Mononuclear cell (primary cell): ENCODE data around the gene RLF. TPM values are rescaled to one million over a fixed set of nuclear protein-coding genes. Genes with fewer than 3 reads are reported as not detected.

Experiments
- H3K27me3 ChIP-seq: 2 replicates; pipeline ENCODE4 v1.6.0; 2011; ENCODE audit warnings: low read length, control low read depth; ENCODE audit not compliant: insufficient read depth
- H3K4me1 ChIP-seq: 2 replicates; pipeline ENCODE4 v1.5.1; 2011; ENCODE audit warnings: mild to moderate bottlenecking, low read length, control low read depth; ENCODE audit not compliant: insufficient read depth
- H3K4me3 ChIP-seq: 2 replicates; pipeline ENCODE4 v1.5.1; 2011; ENCODE audit warnings: mild to moderate bottlenecking, low read length, moderate library complexity
- H3K9me3 ChIP-seq: 2 replicates; pipeline ENCODE4 v1.5.1; 2011; ENCODE audit warnings: low read depth, mild to moderate bottlenecking, control low read depth, low read length
- total RNA-seq: library from RNA; depleted of rRNA; stranded (reverse); fragments of >200 nt; gene quantifications from one replicate; pipeline ENCODE4 v1.2.3, GENCODE V29; 2012

RLF gene, protein sequence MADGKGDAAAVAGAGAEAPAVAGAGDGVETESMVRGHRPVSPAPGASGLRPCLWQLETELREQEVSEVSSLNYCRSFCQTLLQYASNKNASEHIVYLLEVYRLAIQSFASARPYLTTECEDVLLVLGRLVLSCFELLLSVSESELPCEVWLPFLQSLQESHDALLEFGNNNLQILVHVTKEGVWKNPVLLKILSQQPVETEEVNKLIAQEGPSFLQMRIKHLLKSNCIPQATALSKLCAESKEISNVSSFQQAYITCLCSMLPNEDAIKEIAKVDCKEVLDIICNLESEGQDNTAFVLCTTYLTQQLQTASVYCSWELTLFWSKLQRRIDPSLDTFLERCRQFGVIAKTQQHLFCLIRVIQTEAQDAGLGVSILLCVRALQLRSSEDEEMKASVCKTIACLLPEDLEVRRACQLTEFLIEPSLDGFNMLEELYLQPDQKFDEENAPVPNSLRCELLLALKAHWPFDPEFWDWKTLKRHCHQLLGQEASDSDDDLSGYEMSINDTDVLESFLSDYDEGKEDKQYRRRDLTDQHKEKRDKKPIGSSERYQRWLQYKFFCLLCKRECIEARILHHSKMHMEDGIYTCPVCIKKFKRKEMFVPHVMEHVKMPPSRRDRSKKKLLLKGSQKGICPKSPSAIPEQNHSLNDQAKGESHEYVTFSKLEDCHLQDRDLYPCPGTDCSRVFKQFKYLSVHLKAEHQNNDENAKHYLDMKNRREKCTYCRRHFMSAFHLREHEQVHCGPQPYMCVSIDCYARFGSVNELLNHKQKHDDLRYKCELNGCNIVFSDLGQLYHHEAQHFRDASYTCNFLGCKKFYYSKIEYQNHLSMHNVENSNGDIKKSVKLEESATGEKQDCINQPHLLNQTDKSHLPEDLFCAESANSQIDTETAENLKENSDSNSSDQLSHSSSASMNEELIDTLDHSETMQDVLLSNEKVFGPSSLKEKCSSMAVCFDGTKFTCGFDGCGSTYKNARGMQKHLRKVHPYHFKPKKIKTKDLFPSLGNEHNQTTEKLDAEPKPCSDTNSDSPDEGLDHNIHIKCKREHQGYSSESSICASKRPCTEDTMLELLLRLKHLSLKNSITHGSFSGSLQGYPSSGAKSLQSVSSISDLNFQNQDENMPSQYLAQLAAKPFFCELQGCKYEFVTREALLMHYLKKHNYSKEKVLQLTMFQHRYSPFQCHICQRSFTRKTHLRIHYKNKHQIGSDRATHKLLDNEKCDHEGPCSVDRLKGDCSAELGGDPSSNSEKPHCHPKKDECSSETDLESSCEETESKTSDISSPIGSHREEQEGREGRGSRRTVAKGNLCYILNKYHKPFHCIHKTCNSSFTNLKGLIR (N-terminal part only)
- 76.4 TPM for total RNA-seq

DNA sequence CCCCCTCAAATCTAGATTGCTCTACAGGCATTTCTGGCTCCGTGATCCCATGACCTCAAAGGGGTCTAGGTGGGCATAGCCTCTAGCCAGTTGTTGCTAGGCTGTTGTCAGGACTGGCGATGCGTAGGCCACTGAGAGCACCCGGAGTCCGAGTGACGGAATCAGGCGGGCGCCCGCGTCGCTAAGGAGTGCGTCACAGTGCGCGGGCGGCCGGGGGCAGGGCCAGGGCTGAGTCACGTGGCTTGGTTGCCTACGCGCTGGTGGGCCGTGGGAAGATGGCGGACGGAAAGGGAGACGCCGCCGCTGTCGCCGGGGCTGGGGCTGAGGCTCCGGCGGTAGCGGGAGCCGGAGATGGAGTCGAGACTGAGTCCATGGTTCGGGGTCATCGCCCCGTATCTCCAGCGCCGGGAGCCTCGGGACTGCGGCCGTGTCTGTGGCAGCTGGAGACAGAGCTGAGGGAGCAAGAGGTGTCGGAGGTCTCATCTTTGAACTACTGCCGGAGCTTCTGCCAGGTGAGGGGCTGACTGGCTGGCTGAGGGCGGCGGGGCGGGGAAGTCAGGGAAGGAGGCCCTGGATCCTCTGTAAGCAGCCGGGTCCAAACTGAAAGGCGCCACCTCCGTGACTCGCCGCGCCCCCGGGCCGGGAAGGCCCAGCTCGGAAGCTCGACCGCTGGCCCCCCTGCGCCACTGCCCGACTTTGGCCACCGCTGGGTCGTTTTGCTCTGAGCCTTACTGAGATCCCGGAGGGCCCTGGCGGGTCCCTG, at the start of gene RLF:
RLF (plus strand) TSS at position 263 of the 763 bp plus-strand sequence; CDS start at position 276, 13 bp downstream.
- H3K27me3 ChIP-seq: no peaks in the 10 kb centered on the region
- no peaks in the 10 kb centered on the region for H3K9me3 ChIP-seq
- peaks cover 33% of the 10 kb centered on the region for H3K4me1 ChIP-seq
- H3K4me3 ChIP-seq: peak within 1 kb of the TSS; percentile 95

DNA sequence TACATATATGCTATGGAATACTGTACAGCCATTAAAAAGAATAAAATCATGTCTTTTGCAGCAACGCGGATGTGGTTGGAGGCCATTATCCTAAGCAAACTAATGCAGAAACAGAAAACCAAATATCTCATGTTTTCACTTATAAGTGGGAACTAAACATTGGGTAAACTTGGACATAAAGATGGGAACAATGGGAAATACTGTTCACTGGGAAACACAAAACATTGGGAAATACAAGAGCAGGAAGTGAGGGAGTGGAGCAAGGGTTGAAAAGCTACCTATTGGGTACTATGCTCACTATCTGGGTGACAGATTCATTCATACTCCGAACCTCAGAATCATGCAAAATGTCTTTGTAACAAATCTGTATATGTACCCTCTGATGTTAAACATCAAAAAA, 46.8 kb upstream of the RLF start:
- Histone ChIP-seq H3K27me3 (no peaks in the 10 kb centered on the region), H3K4me3 (no peak overlapping the region), H3K9me3 (peaks cover 6% of the 10 kb centered on the region), H3K4me1 (no peaks in the 10 kb centered on the region)

DNA sequence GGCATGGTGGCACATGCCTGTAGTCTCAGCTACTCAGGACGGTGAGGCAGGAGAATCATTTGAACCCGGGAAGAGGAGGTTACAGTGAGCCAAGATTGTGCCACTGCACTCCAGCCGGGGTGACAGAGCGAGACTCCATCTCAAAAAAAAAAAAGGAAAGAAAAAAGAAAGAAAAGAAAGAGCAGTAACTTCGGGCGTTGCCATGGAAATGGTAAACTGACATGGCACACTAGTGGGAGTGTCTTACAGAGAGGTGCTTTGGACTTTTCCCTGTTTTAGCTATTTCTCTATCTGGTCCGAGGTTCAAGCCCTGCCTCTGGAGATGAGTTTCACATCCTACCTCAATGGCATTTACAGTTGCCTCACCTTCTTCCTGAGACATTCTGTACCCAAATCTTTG, 41.1 kb upstream of the RLF start:
- no peaks in the 10 kb centered on the region for H3K9me3 ChIP-seq
- H3K4me3 ChIP-seq: no peak overlapping the region
- H3K4me1 ChIP-seq: no peaks in the 10 kb centered on the region
- no peaks in the 10 kb centered on the region for H3K27me3 ChIP-seq

DNA sequence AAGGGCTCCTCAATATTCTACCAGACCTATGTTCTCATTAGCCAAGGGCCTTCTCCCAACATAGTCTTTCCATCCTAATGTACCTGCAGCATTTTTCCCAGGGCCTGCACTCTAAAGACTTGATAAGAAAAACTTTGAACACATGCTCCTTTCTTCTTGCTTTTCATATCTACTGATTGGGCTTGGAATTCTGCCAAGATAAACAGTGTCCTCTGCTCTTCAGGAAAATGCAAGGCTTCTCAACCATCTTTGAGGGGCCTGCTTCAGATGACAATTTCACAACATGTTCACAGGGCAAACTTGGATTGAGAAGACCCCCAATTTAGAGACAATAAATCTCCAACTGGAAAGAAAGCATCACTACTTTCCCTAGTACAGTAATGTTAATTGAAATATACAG, 38.3 kb upstream of the RLF start:
- H3K9me3 ChIP-seq: no peaks in the 10 kb centered on the region
- H3K27me3 ChIP-seq: no peaks in the 10 kb centered on the region
- H3K4me3 ChIP-seq: no peak overlapping the region
- no peaks in the 10 kb centered on the region for H3K4me1 ChIP-seq

DNA sequence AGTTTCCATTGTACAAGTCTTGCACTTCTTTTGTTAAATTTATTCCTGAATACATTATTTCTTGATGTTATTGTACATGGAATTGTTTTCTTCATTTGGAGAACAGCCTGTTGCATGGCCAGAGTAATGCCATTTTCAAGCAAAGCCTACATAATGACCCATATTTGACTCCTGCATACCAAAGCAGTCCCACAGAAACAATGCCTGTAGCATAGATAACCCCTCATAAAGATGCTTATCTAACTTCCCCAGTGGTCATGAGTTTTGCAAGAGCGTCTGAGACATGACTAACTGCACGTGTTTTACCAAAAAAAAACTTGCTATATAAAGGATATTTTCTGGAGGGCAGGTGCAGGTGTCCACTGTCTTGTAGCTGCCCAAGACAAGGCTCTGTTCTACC, 30.3 kb upstream of the RLF start:
- Histone ChIP-seq H3K4me3 (no peak overlapping the region), H3K4me1 (no peaks in the 10 kb centered on the region), H3K27me3 (no peaks in the 10 kb centered on the region), H3K9me3 (no peaks in the 10 kb centered on the region)

DNA sequence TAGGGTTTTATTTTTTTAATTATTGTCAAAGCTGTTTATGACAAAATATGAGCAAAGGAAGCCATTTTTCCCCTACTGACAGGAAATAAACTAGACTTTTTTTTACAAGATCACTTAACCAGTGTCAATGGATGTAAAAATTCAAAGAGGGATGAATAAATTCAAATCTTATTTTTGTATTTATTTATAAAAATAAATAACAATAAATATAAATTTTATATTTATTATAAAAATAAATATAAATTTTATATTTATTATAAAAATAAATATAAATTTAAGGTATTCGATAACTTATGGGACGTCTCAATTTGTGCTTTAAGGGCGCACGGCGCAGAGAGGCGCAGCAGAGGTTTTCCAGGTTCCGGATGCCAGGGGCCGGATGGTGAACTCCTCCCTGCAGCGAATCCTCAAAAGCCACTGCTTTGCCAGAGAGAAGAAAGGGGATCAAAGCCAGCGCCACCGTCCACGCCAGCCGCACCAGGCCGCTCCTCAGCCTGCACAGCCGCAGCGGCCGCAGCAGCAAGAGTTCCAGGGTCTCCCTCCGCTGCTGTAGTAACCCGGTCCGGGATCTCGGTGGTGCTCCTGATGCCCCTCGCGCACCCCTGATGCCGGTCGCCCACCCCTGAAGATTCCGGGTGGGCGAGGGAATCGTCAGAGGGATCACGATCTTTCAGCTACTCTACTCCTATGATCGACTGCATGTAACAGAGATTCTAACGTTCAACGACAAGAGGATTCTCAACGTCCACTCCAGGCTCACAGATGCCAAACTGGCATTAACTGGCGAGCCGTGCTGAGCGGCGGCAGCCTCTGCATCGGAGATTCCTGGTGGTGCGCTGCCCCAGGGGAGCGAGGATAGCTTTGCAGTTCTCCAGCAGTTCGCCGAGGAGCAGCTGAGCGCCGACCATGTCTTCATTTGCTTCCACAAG, 28.5 kb upstream of the RLF start:
- Histone ChIP-seq H3K27me3 (no peaks in the 10 kb centered on the region), H3K9me3 (no peaks in the 10 kb centered on the region), H3K4me3 (no peak overlapping the region), H3K4me1 (no peaks in the 10 kb centered on the region)

DNA sequence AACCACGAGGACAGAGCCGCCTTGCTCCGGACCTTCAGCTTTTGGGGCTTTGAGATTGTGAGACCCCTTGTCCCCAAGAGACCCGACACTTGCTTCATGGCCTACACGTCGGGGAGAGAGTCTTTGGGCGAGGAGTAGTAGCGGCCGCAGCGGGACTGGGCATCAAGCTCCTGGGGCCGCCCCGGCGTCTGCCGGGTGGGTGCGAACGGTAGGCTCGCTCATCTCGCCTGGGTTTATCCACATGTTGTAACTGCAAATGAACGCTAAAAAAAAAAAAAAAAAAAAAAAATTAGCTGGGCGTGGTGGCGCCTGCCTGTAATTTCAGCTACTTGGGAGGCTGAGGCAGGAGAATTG, 27.9 kb upstream of the RLF start:
- no peaks in the 10 kb centered on the region for H3K4me1 ChIP-seq
- H3K9me3 ChIP-seq: no peaks in the 10 kb centered on the region
- H3K4me3 ChIP-seq: no peak overlapping the region
- no peaks in the 10 kb centered on the region for H3K27me3 ChIP-seq

DNA sequence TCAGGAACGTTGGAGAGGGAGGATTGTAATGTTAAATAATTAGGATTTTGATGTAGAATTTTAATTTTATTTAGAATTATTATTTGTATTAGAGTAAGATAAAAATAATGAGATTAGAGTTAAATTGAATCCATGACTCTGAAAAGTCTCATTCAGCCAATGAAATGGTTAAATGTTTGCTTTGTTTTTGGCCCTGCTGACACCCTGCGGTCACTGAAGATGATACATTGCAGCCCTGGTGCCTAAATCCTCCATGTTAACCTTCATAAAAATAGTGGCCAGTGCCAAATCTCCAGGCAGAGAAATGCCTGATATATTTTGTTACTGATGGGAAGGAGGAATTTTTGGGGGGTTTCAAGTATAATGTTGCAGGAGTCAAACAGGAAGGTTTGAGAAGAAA, 27.3 kb upstream of the RLF start:
- H3K4me1 ChIP-seq: no peaks in the 10 kb centered on the region

DNA sequence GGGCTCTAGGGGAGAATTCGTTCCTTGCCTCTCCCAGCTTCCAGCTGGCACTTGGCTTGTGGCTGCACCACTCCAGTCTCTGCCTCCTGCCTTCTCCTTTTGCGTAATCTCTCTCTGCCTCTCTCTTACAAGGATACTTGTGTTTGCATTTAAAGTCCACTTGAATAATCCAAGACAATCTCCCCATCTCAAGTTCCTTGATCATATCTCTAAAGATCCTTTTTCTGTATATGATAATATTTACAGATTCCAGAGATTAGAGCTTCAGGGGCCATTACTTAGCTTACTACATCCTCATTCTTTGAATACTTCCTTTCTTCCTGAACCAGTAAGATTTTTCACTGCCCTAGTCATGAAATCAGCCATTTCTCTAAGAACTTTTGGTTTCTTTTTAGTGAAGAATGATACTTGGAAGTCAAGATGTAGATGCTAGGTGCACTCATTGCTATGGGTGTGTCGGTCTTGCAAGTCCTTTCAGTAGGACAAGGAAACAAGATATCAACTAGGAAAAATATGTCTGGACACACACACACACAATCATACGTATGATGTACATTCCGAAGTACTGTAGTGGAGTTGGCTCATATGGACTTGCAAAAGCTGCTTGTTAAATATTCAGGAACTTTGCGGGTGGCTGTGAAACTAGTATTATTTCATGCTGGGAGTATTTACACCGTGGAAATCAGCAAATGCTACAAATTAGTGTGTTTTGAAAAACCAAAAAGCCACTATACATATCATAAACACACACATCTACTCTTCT, 20.8 kb upstream of the RLF start:
- H3K9me3 ChIP-seq: no peaks in the 10 kb centered on the region

More for the DNA sequence above, 27.3 kb upstream of the RLF start:
- no peaks in the 10 kb centered on the region for H3K9me3 ChIP-seq
- H3K4me3 ChIP-seq: no peak overlapping the region
- H3K27me3 ChIP-seq: no peaks in the 10 kb centered on the region

DNA sequence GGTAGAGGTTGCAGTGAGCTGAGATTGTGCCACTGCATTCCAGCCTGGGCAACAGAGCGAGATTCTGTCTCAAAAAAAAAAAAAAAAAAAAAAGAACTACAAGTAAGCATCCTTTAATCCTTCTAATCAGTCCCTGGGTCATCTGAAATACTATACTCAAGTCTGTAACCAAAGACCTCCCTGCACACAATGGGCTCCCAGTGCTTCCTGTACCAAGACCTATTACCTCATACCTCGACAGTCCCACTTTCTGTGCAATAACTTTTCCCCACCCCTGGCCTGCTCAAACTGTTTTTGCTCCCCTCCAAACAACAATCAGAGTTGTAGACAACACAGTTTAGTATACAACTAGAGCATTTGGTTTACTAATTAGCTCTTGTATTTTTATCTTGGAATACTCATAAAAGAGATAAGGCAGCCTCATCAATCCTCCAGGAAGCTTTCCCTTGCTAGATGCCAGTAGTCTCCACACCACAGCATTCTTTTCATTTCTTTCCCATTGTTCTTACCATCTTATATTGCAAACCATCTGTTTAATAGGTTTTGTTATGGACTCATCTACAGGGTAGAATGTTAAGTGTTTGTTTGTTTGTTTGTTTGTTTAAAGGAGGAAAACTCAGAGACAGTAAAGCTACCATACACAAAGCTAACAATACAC, 19.2 kb upstream of the RLF start:
- H3K9me3 ChIP-seq: no peaks in the 10 kb centered on the region
- peaks cover 6% of the 10 kb centered on the region for H3K27me3 ChIP-seq
- no peak overlapping the region for H3K4me3 ChIP-seq
- peaks cover 5% of the 10 kb centered on the region for H3K4me1 ChIP-seq

More for the DNA sequence above, 20.8 kb upstream of the RLF start:
- H3K4me3 ChIP-seq: no peak overlapping the region
- peaks cover 5% of the 10 kb centered on the region for H3K27me3 ChIP-seq
- peaks cover 5% of the 10 kb centered on the region for H3K4me1 ChIP-seq

DNA sequence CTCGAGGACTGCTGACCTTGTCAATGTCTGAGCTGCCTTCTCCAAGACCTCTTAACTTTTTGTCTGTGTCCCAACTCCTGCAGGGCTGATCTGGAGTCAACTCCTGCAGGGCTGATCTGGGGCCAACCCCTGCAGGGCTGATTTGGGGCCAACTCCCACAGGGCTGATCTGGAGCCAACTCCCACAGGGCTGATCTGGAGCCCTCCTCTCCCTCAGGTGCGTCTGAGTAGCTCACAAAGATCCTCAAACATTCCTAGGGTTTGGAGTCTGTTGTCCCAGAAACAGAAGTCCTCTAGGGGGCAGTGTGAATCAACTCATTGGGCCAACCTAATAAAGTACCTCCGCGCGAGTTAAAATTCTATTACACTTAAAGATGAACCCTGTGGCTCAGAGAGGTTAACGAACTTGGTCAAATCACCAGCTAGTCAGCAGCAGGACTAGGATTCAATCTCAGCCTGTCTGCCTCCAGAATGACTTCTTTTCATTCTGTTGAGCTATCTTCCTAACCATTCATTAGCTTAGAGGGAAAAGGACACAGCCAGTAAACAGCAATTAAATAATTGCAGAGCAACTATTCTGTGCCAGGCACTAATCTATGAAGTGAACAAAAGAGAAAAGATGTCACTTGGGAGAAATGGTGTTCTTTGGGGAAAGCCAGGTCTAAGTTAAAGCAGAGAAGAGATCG, 17.2 kb upstream of the RLF start:
- H3K4me1 ChIP-seq: peaks cover 5% of the 10 kb centered on the region
- no peaks in the 10 kb centered on the region for H3K9me3 ChIP-seq
- no peak overlapping the region for H3K4me3 ChIP-seq
- peaks cover 6% of the 10 kb centered on the region for H3K27me3 ChIP-seq

DNA sequence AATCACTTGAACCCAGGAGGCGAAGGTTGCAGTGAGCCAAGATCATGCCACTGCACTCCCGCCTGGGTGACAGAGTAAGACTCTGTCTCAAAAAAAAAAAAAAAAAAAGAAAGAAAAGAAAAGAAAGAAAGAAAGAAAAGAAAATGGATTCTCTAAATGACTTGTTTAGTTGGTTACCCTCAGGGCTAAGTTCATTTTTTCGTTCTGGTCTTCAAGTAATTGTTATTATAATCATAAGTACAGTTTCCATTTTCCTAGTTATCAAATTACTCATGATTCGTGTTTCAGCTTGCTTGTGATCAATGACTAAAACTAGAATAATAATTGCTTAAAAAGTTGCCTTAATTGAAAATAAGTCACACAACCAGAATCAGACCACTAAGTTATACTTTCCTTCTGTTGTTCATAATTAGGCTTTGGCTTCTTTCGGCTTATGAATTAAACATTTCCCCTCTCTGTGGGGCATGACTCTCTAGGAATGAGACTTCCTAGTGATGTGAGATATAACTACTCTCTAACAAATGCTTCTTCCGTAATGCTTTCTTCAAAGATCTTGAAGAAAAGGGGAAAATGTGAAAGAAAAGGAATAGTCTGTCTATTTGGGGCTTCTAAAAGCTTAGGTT, 9.6 kb upstream of the RLF start:
- H3K4me3 ChIP-seq: no peak overlapping the region
- peaks cover 27% of the 10 kb centered on the region for H3K4me1 ChIP-seq
- H3K27me3 ChIP-seq: no peaks in the 10 kb centered on the region
- no peaks in the 10 kb centered on the region for H3K9me3 ChIP-seq
